NB4 (cell line): Measurements from ENCODE around the gene C17orf113.
A peak's percentile ranks its signal among the peaks of the same experiment; 100 is the strongest.

Experiments
- DNase-seq: peaks from one replicate; pipeline ENCODE4 v3.0.0; 2010; ENCODE audit warnings: low read depth
- H3K4me3 ChIP-seq: one replicate; pipeline ENCODE4 v1.5.1; 2011; ENCODE audit warnings: mild to moderate bottlenecking, low read depth, low read length, moderate library complexity
- CTCF ChIP-seq: IDR thresholded peaks from one replicate; pipeline ENCODE4 v1.5.1; 2012; ENCODE audit warnings: low read depth, low read length
- MAX ChIP-seq: IDR thresholded peaks from 2 replicates; pipeline ENCODE4 v1.6.1; 2011; ENCODE audit warnings: low read depth, low read length
- MYC ChIP-seq: IDR thresholded peaks from 2 replicates; pipeline ENCODE4 v1.6.1; 2011; ENCODE audit warnings: low read depth, low read length
- POLR2A ChIP-seq: IDR thresholded peaks from 2 replicates; pipeline ENCODE4 v1.6.1; 2011; ENCODE audit warnings: mild to moderate bottlenecking; ENCODE audit not compliant: insufficient read length; ENCODE audit errors: extremely low read depth

C17orf113 gene

GRCh38 chr17:42087042-42087701, 36.8 kb upstream of the C17orf113 start:
- TF ChIP-seq POLR2A, result no peak
- no peak for TF ChIP-seq MAX
- TF ChIP-seq MYC, result no peak
- no peak for TF ChIP-seq CTCF
- no peak overlapping the region for H3K4me3 ChIP-seq
- DNase-seq, result no peak

- TF ChIP-seq MYC, result no peak
- TF ChIP-seq MAX, result no peak
- TF ChIP-seq POLR2A, result no peak
- no peak for TF ChIP-seq CTCF
Measured at GRCh38 chr17:42081516-42082129, 31.2 kb upstream of the C17orf113 start.

GRCh38 chr17:42079541-42079940, 29.1 kb upstream of the C17orf113 start:
- DNase-seq, result no peak
- H3K4me3 ChIP-seq, result no peak overlapping the region
- TF ChIP-seq MYC (no peak), CTCF (no peak)

More at GRCh38 chr17:42081516-42082129, 31.2 kb upstream of the C17orf113 start:
- no peak for DNase-seq
- no peak overlapping the region for H3K4me3 ChIP-seq

GRCh38 chr17:42078396-42079043, 28.1 kb upstream of the C17orf113 start:
- H3K4me3 ChIP-seq, result no peak overlapping the region
- TF ChIP-seq POLR2A (no peak), MYC (no peak), CTCF (no peak), MAX (no peak)
- peak; percentile 38 for DNase-seq

GRCh38 chr17:42077755-42078154, 27.4 kb upstream of the C17orf113 start:
- no peak for TF ChIP-seq MYC
- TF ChIP-seq CTCF, result no peak
- TF ChIP-seq MAX, result no peak
- no peak for TF ChIP-seq POLR2A
- no peak for DNase-seq

More at GRCh38 chr17:42077755-42078154, 27.4 kb upstream of the C17orf113 start:
- H3K4me3 ChIP-seq, result no peak overlapping the region
